Heart right ventricle (tissue), 16 donors: Measurements from ENCODE around the gene SLIT3. TPM values are rescaled to one million over a fixed set of nuclear protein-coding genes. Genes with fewer than 3 reads are reported as not detected.

Source experiments
- ATAC-seq, 8 donors: fragments of 200-7000 bp; cut with Tn5 transposase; one replicate each; pipeline ENCODE4 v1.9.1; 2020; ENCODE audit warnings: mild to moderate bottlenecking in 8 of 8, moderate library complexity in 8 of 8, moderate number of reproducible peaks in 1 of 8
- DNase-seq, 2 donors: peaks; one replicate each; pipeline ENCODE4 v3.0.0-alpha.2; 2020
- H3K27ac ChIP-seq, 10 donors: fragments of 200-600 bp; sonication (generic) in 2 of 10; one replicate each; pipeline versions ENCODE4 v1.5.0 to v1.8.0; 2020 to 2022; ENCODE audit warnings: mild to moderate bottlenecking in 3 of 10
- H3K27me3 ChIP-seq, 7 donors: fragments of 200-600 bp; one replicate each; pipeline ENCODE4 v1.8.0; 2021 to 2022; ENCODE audit warnings: mild to moderate bottlenecking in 2 of 7
- H3K36me3 ChIP-seq, 9 donors: fragments of 200-600 bp; sonication (generic) in 1 of 9; one replicate each; pipeline versions ENCODE4 v1.5.0 to v1.8.0; 2020 to 2022; ENCODE audit warnings: mild to moderate bottlenecking in 2 of 9
- H3K4me1 ChIP-seq, 9 donors: fragments of 200-600 bp; sonication (generic) in 1 of 9; one replicate each; pipeline versions ENCODE4 v1.5.0 to v1.8.0; 2020 to 2022; ENCODE audit warnings: mild to moderate bottlenecking in 4 of 9
- H3K4me3 ChIP-seq, 10 donors: fragments of 200-600 bp; sonication (generic) in 2 of 10; one replicate each; pipeline versions ENCODE4 v1.5.0 to v1.8.0; 2020 to 2022; ENCODE audit warnings: mild to moderate bottlenecking in 7 of 10, moderate library complexity in 2 of 10
- H3K9me3 ChIP-seq, 11 donors: fragments of 200-600 bp in 10 of 11; sonication (generic) in 2 of 11; one replicate each; pipeline versions ENCODE4 v1.5.0 to v1.8.0; 2013 to 2022; ENCODE audit warnings: mild to moderate bottlenecking in 2 of 11, control low read depth in 1 of 11, moderate library complexity in 1 of 11
- CTCF ChIP-seq, 9 donors: fragments of 200-600 bp; sonication (generic) in 2 of 9; IDR thresholded peaks; one replicate each; pipeline versions ENCODE4 v1.5.0 to v1.8.0; 2021 to 2022; ENCODE audit warnings: antibody characterized with exemption in 9 of 9, mild to moderate bottlenecking in 5 of 9, moderate library complexity in 1 of 9
- whole genome bisulfite sequencing, 2 donors: extraction: QIAGEN DNeasy Blood & Tissue Kit; methylation state at CpG; one replicate each; pipeline ENCODE4 v1.1.7; 2013; ENCODE audit warnings: inconsistent platforms in 1 of 2; 5-methylcytosine and 5-hydroxymethylcytosine counted together
- intact Hi-C, 10 donors: fragments of 100-400 bp; cut with DNase I; formaldehyde crosslinking; loops; one replicate each; pipeline versions ENCODE4 v1.11.1 to v1.14.2; 2022
- polyA plus RNA-seq, 2 donors: library from polyadenylated mRNA; stranded (reverse); fragments of 200-250 nt; gene quantifications; one replicate each; pipeline ENCODE4 v1.2.3, GENCODE V29; 2013
- total RNA-seq, 10 donors: library from RNA; stranded (reverse); fragmentation: NEBNext Ultra II Directional in 3 of 10; extraction: Animal tissue kit (Norgen Biotek cat#: 25700) in 3 of 10; gene quantifications; one replicate each; pipeline versions ENCODE4 v1.2.1 to v1.2.4, GENCODE V29; 2021 to 2023
- donor health status: Arrhythmogenic right ventricular cardiomyopathy.
- donor health status: ischemic (EF 13 %, LVEDD 7.1; RV severe dilation, severe dysfunction).
- donor health status: healthy with polysubstance abuse.
- donor health status: DM: no; HTN: yes; CAD: no.
- donor health status: DM: no; HTN: no; CAD: no.
- donor health status: ischemic (EF 25% LVEDD 6.9; RV normal size, moderate dysfunction).
- donor health status: ischemic (EF 25% LVEDD 5.7; RV mildly dilated, moderate dysfunction).
- donor health status: healthy.
- donor health status: DM: yes; HTN: yes; CAD: no.
- donor health status: Ischemic cardiomyopathy.
- donor health status: ischemic (EF 35%, LVEDD 5.7; RV mildly dilated, moderate dysfunction).
- donor health status: nonischemic (EF 11% LVEDD 7.7; RV severe dilation, severe dysfunction).
- donor health status: DM: yes; HTN: yes; CAD: no.
- donor health status: PGD.
- donor health status: ischemic (EF 29% LVEDD 5.4; RV normal size, mild dysfunction).
- donor health status: nonischemic (EF 23%, LVEDD 6.1; RV moderate dilation, normal function).

SLIT3 gene
- total and polyA plus RNA-seq, 12 donors, result 2.0 to 29.2 (median 12.1) TPM

DNA sequence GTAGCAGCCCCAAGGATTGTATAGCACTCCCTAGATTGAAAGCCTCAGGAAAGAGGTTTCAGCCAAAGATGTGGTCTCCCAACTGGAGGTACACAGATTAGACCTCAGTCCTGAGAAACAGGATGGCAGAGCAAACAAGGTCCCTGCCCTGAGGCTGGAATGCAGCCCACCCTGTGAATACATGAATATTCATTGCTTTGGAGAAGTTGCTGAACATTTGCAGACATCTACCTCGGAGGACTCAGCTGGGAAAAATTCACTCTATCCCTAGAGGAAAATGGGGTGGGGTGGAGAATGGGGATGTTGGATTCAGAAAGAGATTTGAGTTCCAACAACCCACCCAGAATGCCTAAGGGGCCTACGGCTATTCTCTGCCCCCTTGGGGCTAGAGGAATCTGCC, 129.4 kb downstream of the SLIT3 start:
- DNase-seq (no peak), ATAC-seq (no peak)
- H3K9me3 ChIP-seq, result no peaks in the 10 kb centered on the region
- no peak overlapping the region for H3K27ac ChIP-seq
- H3K4me3 ChIP-seq, result no peak overlapping the region
- H3K27me3 ChIP-seq, result no peaks in the 10 kb centered on the region
- TF ChIP-seq CTCF (IDR thresholded peaks at IDR 0.05), result no peak
- H3K36me3 ChIP-seq, result no peaks in the 10 kb centered on the region
- WGBS, 2 donors, result 56 to 76% methylated on average over 2 of the region's 2 CpGs
- H3K4me1 ChIP-seq, result peaks cover 0 to 8% (median 0%) of the 10 kb centered on the region in 9 donors
- intact Hi-C loops, result no loop called here

GRCh38 chr5:169169783-169170182, 131.2 kb downstream of the SLIT3 start:
- no peak for DNase-seq
- Histone ChIP-seq H3K4me3 (no peak overlapping the region), H3K27ac (no peak overlapping the region), H3K27me3 (no peaks in the 10 kb centered on the region), H3K4me1 (peaks cover 0 to 8% (median 0%) of the 10 kb centered on the region in 9 donors), H3K9me3 (no peaks in the 10 kb centered on the region), H3K36me3 (no peaks in the 10 kb centered on the region)
- 75 to 83% methylated on average over 4 of the region's 4 CpGs for WGBS, 2 donors
- TF ChIP-seq CTCF (IDR thresholded peaks at IDR 0.05), result no peak
- intact Hi-C loops, result no loop called here
- no peak for ATAC-seq

DNA sequence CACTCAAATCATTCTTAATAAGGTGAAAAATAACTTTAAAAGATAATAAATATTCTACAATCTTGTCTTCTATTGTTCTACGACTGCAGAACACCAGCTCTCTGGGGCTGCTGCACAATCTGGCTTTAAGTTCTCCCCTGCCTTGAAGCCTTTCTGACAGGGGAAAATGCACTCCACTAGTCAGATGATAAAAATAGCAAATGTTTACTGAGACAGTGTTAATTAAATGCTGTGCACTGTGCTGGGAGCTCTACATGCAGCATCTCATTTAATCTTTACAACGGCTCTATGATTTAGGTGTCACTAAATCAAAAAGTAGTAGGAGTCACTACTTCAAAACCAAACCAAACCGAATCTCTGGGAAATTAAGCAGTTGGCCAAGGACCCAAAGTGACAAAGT, 132.7 kb downstream of the SLIT3 start:
- no peaks in the 10 kb centered on the region for H3K27me3 ChIP-seq
- no peak for ATAC-seq
- H3K9me3 ChIP-seq, result no peaks in the 10 kb centered on the region
- intact Hi-C loops, result no loop called here
- no peak for TF ChIP-seq CTCF (IDR thresholded peaks at IDR 0.05)
- no peak overlapping the region for H3K4me3 ChIP-seq
- peaks cover 0 to 12% (median 0%) of the 10 kb centered on the region in 9 donors for H3K4me1 ChIP-seq
- H3K27ac ChIP-seq, result no peak overlapping the region
- WGBS, 2 donors, result 63 to 75% methylated on average over 3 of the region's 3 CpGs
- no peak for DNase-seq
- no peaks in the 10 kb centered on the region for H3K36me3 ChIP-seq

DNA sequence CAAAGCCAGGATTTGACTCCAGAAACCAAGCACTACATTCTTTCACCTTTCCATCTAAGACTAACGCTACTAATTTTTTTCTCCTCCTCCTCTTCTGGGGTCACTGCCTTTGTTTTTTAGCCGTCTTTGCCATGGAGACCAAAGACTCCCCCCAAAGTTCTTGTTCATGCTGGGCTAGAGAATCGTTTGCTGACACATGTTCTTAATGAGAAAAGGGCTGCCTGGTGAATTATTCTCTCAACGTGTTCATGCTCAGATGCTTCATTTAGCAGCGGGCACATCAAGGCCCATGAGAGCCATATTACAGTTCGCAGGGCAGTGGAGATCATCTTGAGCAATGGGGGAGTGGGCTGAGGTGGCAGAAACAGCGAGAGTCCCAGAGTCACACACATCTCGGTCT, 134.9 kb downstream of the SLIT3 start:
- no peaks in the 10 kb centered on the region for H3K27me3 ChIP-seq
- no peak for ATAC-seq
- H3K4me1 ChIP-seq, result peaks cover 0 to 21% (median 9%) of the 10 kb centered on the region in 9 donors
- no peak for DNase-seq
- no peaks in the 10 kb centered on the region for H3K9me3 ChIP-seq
- H3K36me3 ChIP-seq, result no peaks in the 10 kb centered on the region
- no peak overlapping the region for H3K27ac ChIP-seq
- H3K4me3 ChIP-seq, result no peak overlapping the region
- WGBS, 2 donors, result 90 to 92% methylated on average over 8 of the region's 8 CpGs
- intact Hi-C loops, result no loop called here
- no peak for TF ChIP-seq CTCF (IDR thresholded peaks at IDR 0.05)
